GM10847 (cell line): Measurements from ENCODE around the gene TMEM198.

ENCODE experiments used
- POLR2A ChIP-seq: IDR thresholded peaks from 2 replicates; pipeline ENCODE4 v1.6.1; 2011; ENCODE audit not compliant: insufficient read length; ENCODE audit errors: extremely low read depth

The TMEM198 gene

DNA sequence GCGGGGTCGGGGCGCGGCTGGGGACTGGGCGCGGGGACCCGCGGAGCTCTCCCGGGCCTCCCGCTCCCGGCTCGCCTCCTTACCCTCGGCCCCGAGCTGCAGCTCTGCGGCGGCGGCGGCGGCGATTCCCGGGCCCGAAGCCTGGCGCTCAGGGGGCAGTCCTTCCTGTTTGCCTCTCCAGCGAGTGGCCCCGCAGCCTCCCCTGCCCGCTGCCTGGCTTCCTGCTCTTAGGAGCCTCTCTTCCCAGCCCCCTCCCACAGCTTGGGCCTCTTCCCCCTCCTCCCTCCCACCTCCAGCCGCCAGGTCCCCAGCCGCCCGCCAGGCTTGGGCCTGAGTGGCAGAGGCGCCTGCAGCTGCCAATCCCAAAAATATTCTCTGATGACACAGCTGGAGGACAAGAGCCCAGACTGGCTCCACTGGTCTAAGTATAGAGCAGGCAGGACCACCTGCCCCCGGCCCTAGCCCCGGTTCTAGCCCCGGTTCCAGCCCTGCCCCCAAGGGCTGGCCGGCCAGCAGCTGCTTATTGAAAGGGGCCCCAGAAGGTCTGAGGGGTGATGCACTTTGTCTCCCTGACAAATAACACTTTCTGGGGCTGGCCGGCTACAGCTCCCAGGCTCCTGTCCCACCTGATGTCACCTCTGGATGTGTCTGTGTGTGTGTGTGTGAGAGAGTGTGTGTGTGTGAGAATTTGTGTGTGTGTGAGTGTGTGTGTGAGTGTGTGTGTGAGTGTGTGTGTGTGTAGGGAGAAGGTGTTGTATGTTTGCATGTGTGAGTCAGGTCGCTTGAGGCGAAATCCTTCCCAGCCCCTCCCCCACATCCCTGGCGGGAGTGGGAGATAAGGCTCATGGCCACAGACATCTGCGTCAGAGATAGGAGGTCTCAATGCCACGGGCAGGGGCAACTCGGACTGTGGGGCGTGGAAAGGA lies 27.7 kb downstream of the TMEM198 start, which contains the start of gene OBSL1:
OBSL1 (minus strand) TSS at position 229 of the 926 bp plus-strand sequence. CDS start 307 bp downstream, outside the sequence.
- no peak for TF ChIP-seq POLR2A

DNA sequence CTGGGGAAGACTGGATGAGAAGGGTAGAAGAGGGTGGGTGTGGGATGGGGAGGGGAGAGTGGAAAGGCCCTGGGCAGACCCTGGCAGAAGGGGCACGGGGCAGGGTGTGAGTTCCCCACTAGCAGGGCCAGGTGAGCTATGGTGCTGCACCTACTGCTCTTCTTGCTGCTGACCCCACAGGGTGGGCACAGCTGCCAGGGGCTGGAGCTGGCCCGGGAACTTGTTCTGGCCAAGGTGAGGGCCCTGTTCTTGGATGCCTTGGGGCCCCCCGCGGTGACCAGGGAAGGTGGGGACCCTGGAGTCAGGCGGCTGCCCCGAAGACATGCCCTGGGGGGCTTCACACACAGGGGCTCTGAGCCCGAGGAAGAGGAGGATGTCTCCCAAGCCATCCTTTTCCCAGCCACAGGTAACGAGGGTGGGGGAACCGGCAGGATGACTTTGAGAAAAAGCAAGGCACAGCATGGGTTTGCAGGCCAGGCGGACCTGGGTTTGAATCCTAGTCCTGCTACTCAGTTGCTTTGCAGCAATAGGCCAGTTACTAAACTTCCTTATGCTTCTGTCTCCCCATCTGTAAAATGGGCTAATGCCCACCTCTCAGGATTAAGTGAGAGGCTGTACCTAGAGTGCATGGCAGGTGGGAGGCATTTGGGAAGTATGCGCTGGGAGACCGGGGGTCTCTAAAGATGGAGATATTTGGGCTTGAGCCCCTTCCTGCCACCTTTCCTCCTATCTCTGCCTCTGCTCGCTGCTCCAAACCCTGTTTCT lies 28.6 kb downstream of the TMEM198 start, which contains the start of gene INHA:
INHA (plus strand) TSS at position 74 of the 765 bp plus-strand sequence; CDS start at position 139, 65 bp downstream.
- TF ChIP-seq POLR2A, result no peak

DNA sequence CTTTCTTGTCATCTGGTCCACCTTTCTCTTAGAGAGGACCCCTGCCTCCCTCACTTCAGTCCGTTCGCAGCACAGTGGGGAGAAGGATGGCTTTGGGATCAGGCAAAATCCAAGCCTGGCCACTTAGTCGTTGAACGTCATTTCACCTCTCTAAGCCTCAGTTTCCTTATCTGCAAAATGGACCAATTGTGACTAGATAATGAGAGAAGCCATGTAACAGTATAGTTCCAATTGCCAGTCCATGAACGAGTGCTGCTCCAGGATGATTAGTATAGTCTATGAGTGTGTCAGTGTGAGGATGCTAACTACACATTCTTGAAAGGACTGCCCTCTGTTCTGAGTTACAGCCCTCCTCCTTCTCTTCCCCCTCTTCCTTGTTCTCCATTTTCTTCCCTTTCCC lies 29.3 kb downstream of the TMEM198 start:
- TF ChIP-seq POLR2A, result no peak

DNA sequence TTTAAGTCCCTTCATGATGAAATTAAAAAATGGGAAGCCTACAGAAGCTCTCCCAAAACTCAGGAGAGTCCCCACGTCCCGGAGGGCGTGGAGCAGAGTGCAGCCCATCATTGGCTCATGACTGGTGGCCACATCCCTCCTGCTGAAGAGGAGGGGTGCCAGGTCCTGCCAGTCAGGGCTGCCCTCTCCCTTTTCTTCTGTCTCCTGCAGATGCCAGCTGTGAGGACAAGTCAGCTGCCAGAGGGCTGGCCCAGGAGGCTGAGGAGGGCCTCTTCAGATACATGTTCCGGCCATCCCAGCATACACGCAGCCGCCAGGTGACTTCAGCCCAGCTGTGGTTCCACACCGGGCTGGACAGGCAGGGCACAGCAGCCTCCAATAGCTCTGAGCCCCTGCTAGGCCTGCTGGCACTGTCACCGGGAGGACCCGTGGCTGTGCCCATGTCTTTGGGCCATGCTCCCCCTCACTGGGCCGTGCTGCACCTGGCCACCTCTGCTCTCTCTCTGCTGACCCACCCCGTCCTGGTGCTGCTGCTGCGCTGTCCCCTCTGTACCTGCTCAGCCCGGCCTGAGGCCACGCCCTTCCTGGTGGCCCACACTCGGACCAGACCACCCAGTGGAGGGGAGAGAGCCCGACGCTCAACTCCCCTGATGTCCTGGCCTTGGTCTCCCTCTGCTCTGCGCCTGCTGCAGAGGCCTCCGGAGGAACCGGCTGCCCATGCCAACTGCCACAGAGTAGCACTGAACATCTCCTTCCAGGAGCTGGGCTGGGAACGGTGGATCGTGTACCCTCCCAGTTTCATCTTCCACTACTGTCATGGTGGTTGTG lies 30.9 kb downstream of the TMEM198 start:
- no peak for TF ChIP-seq POLR2A

DNA sequence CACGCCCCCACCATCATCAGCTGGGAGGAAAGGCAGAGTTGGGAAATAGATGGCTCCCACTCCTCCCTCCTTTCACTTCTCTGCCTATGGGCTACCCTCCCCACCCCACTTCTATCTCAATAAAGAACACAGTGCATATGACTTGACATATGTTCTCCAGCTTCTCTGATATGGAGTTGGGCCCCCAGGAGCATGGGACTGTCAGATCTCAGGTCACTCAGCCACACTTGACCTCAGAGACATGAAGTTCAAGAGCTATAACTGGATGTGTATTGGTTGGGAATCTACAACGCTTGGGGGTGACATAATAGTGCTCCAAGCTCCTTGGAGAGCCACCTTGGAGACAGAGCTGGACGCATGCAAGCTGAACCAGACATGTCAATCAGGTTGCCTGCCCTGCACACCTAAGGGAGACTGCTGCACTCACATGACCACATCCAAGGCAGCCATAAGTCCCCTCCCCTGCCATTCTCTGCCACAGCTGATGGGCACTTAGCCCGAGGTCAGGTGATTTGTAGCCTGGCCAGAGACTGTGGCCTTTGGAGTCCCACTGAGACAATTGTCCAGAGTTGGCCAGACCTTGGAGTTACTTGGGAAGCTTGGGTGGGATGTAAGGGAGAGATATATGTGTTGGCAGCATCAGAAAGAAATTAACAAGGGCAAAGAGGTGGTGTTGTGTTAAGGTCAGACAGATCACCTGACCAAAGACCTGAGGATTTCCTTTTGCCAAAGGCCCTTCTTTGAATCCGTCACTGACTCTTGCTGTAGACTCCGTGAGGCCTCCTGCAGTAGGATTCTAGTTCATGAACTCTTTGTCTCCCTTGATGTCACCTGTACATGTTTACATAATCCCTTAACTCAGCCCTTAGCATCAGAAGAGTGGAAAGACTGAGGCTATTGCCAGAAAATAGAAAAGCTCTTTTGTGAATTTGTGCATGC lies 32.0 kb downstream of the TMEM198 start:
- no peak for TF ChIP-seq POLR2A

DNA sequence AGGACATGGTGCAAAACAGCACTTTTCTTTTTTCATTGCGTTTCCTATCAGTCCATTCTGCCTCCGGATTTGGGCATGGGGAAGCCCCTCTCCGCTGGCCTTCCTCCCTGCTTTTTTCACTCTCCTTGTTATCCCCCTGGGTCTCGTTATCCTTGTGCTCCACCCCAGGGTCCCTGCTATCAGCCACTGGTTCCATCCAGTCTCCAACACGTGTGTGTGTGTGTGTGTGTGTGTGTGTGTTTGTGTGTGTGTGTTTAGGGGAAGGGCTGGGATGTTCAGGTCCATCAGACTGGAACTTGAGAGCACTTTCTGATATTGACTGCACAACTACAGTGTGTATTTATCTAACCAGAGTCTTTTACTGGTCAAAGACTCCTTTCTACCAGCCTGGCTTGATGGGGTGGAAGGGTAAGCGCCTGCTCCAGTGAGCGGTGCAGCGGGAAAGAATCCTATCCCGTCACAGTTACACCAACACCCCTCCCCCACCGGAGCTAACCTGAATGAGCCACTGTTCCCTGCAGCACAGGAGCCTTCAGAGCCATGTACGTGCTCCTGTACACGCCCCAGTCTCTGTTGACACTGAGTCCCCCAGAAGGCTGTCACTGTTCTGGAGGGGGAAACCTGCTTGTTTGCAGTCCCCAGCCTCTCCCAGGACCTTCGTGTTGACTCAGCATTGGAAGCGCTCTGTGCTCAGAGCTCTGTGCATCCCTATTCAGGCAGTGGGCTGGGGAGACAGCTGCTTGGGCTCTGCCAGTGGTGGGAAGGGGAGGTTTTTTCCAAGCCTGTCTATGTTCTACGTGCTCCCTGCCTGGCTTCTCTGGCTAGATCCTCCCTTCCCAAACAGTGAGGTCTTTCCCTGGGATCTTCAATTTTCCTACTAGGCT lies 32.9 kb downstream of the TMEM198 start:
- no peak for TF ChIP-seq POLR2A

DNA sequence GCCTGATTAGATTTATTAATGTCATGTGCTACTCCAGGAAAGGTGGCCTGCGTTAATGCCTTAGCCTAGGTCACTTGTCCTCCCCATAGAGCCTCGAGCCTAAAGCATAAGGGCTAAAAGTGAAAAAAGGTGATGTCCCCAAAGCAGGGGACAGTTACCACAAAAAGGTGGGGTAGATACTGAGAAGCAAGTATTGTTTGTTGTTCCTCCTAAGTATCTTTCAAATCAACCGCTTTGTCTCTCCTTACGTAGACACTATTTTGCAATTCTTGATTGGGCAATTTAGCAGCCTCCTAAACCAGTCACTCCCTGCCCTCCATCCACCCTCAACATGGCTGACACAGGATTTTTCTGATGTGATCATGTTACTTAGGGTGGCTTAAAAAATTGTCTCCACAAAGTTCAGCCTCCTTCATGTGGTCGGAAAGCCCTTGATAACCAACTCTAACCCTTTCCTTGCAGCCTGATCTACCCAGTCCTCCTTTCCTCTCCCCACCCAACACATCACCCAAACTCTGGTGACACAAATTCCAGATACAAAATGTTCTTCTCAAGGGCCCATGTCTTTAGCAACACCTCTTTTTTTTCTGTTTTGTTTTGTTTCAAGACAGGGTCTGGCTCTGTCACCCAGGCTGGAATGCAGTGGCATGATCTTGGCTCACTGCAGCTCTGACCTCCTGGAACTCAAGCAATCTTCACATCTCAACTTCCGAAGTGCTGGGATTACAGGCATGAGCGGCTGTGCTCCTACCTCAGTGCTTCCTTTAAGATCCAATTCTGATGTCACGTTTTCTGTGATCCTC lies 35.2 kb downstream of the TMEM198 start:
- no peak for TF ChIP-seq POLR2A

DNA sequence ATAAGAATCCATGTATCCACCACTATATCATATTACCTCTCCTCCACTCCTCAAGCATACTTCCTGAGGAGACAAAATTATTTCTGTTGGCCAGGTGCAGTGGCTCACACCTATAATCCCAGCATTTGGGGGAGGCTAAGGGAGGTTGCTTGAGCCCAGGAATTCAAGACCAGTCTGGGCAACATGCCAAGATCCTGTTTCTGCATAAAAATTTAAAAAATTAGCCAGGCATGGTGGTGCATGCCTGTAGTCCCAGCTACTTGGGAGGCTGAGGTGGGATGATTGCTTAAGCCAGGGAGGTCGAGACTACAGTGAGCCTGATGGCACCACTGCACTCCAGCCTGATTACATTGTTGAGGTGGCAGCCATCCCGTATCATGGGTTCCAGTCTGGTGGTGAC lies 37.5 kb downstream of the TMEM198 start:
- no peak for TF ChIP-seq POLR2A

DNA sequence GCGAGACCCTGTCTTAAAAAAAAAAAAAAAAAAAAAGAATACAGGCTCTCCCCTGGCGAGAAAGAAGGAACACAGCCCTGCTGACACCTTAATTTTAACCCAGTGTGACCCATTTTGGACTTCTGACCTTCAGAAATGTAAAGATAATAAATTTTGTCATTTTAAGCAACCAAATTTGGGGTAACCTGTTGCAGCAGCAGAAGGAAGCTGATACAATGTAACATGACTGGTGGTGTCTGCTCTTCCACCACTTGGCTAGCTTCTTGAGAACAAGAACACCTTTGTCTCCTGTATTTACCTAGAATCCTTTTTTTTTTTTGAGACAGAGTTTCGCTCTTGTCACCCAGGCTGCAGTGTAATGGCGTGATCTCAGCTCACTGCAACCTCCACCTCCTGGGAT lies 47.3 kb downstream of the TMEM198 start:
- TF ChIP-seq POLR2A, result no peak

DNA sequence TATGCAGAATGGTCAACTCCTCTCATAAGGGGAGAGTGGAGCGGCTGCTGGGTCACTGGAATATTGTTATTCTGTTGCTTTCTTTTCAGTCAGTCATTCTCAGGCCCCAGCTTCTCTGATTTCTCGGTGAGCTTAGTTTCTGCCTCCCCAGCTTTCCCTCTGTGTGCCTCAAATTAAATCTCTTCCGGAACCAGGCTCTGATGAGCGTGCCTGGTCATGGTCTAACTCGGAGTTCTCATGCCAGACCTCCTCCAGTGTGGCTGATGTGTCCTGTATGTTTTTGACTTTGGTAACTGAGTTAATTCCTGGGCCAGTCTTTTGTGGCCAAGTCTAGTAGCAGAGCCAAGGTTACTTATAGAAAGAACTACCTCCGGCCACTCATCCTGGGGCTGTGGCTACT lies 48.9 kb downstream of the TMEM198 start:
- TF ChIP-seq POLR2A, result no peak

DNA sequence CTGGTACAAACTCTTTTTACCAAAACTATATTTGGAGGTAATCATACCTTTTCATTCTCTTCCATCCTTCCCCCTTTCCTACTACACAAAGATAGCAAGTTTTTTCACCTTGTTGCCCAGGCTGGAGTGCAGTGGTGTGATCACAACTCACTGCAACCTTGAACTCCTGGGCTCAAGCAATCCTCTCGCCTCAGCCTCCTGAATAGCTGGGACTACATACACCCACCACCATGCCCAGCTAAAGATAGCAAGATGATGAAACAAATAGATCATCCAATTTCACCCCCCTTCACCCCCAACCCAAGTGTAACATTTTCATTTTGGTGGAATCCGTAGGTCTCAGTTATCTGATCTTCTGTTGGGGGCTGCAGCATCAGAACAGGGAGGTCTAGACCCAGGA lies 49.3 kb downstream of the TMEM198 start:
- no peak for TF ChIP-seq POLR2A

DNA sequence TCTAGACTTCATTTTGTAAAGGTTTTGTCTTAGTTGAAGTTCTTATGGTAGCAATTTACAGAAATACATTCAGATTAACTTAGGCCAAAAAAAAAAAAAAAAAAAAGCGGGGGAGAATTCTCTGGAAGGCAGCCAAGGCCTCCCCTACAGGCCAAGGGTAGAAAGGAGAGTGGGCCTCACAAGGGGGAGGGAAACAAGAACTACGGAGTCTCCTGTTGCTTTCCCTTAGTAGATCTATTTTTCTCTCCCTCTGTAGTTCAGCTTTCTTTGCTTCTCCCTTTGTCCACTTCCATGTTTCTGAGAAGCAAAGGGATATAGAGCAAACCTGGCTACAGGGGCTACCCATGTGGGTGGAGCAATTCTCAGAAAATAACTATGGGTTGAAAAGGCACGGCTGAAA lies 51.4 kb downstream of the TMEM198 start:
- no peak for TF ChIP-seq POLR2A
